Measurements from ENCODE around the gene MCM8. TPM values are rescaled to one million over a fixed set of nuclear protein-coding genes. Genes with fewer than 3 reads are reported as not detected.

Gene MCM8
- total RNA-seq, 1 experiment from 2014 or later, result 28.0 TPM

- Mint-ChIP-seq H3K9me3 (no peaks in the 10 kb centered on the region), H3K27me3 (ENCODE audit: low read depth) (peaks cover 30% of the 10 kb centered on the region), H3K36me3 (peaks cover 3% of the 10 kb centered on the region; the same call in 1 of the 2 replicates), H3K4me1 (no peaks in the 10 kb centered on the region; the same call in 1 of the 2 replicates), H3K4me3 (no peak overlapping the region), H3K27ac (no peak overlapping the region)
- CTCF ChIA-PET, result no interaction called here
- no peak for ATAC-seq
- DNase-seq (ENCODE audit: low spot score), result no peak
- POLR2A ChIA-PET, result no interaction called here
- TF ChIP-seq, protein P1, sequence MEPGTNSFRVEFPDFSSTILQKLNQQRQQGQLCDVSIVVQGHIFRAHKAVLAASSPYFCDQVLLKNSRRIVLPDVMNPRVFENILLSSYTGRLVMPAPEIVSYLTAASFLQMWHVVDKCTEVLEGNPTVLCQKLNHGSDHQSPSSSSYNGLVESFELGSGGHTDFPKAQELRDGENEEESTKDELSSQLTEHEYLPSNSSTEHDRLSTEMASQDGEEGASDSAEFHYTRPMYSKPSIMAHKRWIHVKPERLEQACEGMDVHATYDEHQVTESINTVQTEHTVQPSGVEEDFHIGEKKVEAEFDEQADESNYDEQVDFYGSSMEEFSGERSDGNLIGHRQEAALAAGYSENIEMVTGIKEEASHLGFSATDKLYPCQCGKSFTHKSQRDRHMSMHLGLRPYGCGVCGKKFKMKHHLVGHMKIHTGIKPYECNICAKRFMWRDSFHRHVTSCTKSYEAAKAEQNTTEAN (CRISPR knock-in tag; IDR thresholded peaks at IDR 0.05), result no peak
- TF ChIP-seq, protein P2, sequence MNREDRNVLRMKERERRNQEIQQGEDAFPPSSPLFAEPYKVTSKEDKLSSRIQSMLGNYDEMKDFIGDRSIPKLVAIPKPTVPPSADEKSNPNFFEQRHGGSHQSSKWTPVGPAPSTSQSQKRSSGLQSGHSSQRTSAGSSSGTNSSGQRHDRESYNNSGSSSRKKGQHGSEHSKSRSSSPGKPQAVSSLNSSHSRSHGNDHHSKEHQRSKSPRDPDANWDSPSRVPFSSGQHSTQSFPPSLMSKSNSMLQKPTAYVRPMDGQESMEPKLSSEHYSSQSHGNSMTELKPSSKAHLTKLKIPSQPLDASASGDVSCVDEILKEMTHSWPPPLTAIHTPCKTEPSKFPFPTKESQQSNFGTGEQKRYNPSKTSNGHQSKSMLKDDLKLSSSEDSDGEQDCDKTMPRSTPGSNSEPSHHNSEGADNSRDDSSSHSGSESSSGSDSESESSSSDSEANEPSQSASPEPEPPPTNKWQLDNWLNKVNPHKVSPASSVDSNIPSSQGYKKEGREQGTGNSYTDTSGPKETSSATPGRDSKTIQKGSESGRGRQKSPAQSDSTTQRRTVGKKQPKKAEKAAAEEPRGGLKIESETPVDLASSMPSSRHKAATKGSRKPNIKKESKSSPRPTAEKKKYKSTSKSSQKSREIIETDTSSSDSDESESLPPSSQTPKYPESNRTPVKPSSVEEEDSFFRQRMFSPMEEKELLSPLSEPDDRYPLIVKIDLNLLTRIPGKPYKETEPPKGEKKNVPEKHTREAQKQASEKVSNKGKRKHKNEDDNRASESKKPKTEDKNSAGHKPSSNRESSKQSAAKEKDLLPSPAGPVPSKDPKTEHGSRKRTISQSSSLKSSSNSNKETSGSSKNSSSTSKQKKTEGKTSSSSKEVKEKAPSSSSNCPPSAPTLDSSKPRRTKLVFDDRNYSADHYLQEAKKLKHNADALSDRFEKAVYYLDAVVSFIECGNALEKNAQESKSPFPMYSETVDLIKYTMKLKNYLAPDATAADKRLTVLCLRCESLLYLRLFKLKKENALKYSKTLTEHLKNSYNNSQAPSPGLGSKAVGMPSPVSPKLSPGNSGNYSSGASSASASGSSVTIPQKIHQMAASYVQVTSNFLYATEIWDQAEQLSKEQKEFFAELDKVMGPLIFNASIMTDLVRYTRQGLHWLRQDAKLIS (CRISPR knock-in tag; IDR thresholded peaks at IDR 0.05; ENCODE audit: borderline replicate concordance), result no peak
- TF ChIP-seq RELA (CRISPR knock-in tag; IDR thresholded peaks at IDR 0.05; ENCODE audit: borderline replicate concordance) (no peak), E2F4 (CRISPR knock-in tag; IDR thresholded peaks at IDR 0.05; ENCODE audit: borderline replicate concordance, low read depth) (no peak), JUN (CRISPR knock-in tag; IDR thresholded peaks at IDR 0.05) (no peak), ZNF219 (CRISPR knock-in tag; IDR thresholded peaks at IDR 0.05; ENCODE audit: borderline replicate concordance) (no peak)
- TF ChIP-seq, protein P3, sequence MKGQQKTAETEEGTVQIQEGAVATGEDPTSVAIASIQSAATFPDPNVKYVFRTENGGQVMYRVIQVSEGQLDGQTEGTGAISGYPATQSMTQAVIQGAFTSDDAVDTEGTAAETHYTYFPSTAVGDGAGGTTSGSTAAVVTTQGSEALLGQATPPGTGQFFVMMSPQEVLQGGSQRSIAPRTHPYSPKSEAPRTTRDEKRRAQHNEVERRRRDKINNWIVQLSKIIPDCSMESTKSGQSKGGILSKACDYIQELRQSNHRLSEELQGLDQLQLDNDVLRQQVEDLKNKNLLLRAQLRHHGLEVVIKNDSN (CRISPR knock-in tag; IDR thresholded peaks at IDR 0.05), result no peak
- TF ChIP-seq, protein P4, sequence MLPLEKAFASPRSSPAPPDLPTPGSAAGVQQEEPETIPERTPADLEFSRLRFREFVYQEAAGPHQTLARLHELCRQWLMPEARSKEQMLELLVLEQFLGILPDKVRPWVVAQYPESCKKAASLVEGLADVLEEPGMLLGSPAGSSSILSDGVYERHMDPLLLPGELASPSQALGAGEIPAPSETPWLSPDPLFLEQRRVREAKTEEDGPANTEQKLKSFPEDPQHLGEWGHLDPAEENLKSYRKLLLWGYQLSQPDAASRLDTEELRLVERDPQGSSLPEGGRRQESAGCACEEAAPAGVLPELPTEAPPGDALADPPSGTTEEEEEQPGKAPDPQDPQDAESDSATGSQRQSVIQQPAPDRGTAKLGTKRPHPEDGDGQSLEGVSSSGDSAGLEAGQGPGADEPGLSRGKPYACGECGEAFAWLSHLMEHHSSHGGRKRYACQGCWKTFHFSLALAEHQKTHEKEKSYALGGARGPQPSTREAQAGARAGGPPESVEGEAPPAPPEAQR (CRISPR knock-in tag; IDR thresholded peaks at IDR 0.05), result no peak
Measured at GRCh38 chr20:6045566-6045965, 95.1 kb downstream of the MCM8 start.

- peaks cover 3% of the 10 kb centered on the region; the same call in 1 of the 2 replicates for H3K4me1 Mint-ChIP-seq
- ChIA-PET POLR2A (no interaction called here), CTCF (no interaction called here)
- no peak for DNase-seq (ENCODE audit: low spot score)
- H3K4me3 Mint-ChIP-seq, result no peak overlapping the region
- H3K36me3 Mint-ChIP-seq, result peaks cover 3% of the 10 kb centered on the region; the same call in 1 of the 2 replicates
- H3K27me3 Mint-ChIP-seq (ENCODE audit: low read depth), result peaks cover 39% of the 10 kb centered on the region
- TF ChIP-seq, protein P5, sequence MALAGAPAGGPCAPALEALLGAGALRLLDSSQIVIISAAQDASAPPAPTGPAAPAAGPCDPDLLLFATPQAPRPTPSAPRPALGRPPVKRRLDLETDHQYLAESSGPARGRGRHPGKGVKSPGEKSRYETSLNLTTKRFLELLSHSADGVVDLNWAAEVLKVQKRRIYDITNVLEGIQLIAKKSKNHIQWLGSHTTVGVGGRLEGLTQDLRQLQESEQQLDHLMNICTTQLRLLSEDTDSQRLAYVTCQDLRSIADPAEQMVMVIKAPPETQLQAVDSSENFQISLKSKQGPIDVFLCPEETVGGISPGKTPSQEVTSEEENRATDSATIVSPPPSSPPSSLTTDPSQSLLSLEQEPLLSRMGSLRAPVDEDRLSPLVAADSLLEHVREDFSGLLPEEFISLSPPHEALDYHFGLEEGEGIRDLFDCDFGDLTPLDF (CRISPR knock-in tag; IDR thresholded peaks at IDR 0.05), result no peak
- TF ChIP-seq TCF7 (CRISPR knock-in tag; IDR thresholded peaks at IDR 0.05; ENCODE audit: low read depth) (no peak), NFE2L1 (CRISPR knock-in tag; IDR thresholded peaks at IDR 0.05) (no peak), ZNF423 (CRISPR knock-in tag; IDR thresholded peaks at IDR 0.05) (no peak), PRRX2 (CRISPR knock-in tag; IDR thresholded peaks at IDR 0.05) (no peak), RELA (CRISPR knock-in tag; IDR thresholded peaks at IDR 0.05; ENCODE audit: borderline replicate concordance) (no peak), HMGA2 (CRISPR knock-in tag; IDR thresholded peaks at IDR 0.05) (no peak), NFATC4 (CRISPR knock-in tag; IDR thresholded peaks at IDR 0.05) (no peak), ATF1 (CRISPR knock-in tag; IDR thresholded peaks at IDR 0.05) (no peak), FOXK1 (CRISPR knock-in tag; IDR thresholded peaks at IDR 0.05) (no peak), MYBL2 (CRISPR knock-in tag; IDR thresholded peaks at IDR 0.05) (no peak), ESRRA (CRISPR knock-in tag; IDR thresholded peaks at IDR 0.05; ENCODE audit: borderline replicate concordance) (no peak), MAX (CRISPR knock-in tag; IDR thresholded peaks at IDR 0.05) (no peak), ZNF396 (CRISPR knock-in tag; IDR thresholded peaks at IDR 0.05; ENCODE audit: borderline replicate concordance) (no peak), SP1 (CRISPR knock-in tag; conservative IDR thresholded peaks at IDR 0.05) (no peak)
- H3K9me3 Mint-ChIP-seq, result no peaks in the 10 kb centered on the region
- H3K27ac Mint-ChIP-seq, result no peak overlapping the region
- ATAC-seq, result no peak
Measured at GRCh38 chr20:6046432-6046831, 96.0 kb downstream of the MCM8 start.
